AG09309 (cell line): ENCODE results near the gene MUC20.

Experiments used
- DNase-seq: peaks from one replicate; pipeline ENCODE4 v3.0.0-alpha.2; 2010; ENCODE audit warnings: low read depth
- H3K4me3 ChIP-seq: 2 replicates; pipeline ENCODE4 v1.5.1; 2011; ENCODE audit warnings: mild to moderate bottlenecking, low read depth, low read length, moderate library complexity; ENCODE audit not compliant: control insufficient read depth
- TF ChIP-seq, protein P1 (sequence below): IDR thresholded peaks from 2 replicates; pipeline ENCODE4 v1.5.1; 2011; ENCODE audit warnings: mild to moderate bottlenecking, low read depth, low read length, inconsistent platforms; ENCODE audit not compliant: insufficient read depth, control insufficient read depth; ENCODE audit errors: missing control alignments

The MUC20 gene

DNA sequence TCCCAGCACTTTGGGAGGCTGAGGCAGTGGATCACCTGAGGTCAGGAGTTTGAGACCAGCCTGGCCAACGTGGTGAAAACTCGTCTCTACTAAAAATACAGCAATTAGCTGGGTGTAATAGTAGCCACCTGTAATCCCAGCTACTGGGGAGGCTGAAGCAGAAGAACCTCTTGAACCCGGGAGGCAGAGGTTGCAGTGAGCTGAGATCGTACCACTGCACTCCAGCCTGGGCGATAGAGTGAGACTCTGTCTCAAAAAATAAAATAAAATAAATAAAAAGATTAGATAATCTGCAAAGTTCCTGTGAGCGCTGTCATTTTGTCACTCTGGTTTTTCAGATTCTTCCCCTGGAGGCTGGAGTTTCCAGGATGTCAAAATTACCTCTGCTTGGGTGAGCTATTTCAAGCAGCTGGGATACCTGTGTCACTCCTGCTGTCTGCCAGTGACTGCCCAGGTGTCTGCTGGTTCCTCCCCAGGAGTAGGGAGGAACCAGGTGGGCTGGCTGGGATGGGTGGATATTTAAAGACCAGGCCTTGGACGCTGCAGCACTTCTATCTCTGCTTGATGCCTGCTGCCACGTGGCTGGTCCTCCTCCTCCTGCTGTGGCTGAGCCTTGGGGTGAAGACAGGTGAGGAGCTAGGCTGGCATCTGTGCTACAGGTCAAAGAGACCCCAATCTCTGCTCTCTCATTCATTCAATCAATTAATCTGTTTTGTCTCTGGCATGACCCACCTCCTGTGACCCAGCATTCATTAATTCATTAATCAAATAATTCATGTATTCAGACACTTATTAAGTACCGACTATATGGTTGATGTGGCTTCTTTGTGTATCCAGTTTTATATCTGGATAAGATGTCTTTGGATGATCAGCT lies 19.5 kb upstream of the MUC20 start:
- H3K4me3 ChIP-seq = no peak overlapping the region
- DNase-seq = no peak
- TF ChIP-seq, protein P1, sequence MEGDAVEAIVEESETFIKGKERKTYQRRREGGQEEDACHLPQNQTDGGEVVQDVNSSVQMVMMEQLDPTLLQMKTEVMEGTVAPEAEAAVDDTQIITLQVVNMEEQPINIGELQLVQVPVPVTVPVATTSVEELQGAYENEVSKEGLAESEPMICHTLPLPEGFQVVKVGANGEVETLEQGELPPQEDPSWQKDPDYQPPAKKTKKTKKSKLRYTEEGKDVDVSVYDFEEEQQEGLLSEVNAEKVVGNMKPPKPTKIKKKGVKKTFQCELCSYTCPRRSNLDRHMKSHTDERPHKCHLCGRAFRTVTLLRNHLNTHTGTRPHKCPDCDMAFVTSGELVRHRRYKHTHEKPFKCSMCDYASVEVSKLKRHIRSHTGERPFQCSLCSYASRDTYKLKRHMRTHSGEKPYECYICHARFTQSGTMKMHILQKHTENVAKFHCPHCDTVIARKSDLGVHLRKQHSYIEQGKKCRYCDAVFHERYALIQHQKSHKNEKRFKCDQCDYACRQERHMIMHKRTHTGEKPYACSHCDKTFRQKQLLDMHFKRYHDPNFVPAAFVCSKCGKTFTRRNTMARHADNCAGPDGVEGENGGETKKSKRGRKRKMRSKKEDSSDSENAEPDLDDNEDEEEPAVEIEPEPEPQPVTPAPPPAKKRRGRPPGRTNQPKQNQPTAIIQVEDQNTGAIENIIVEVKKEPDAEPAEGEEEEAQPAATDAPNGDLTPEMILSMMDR = no peak

DNA sequence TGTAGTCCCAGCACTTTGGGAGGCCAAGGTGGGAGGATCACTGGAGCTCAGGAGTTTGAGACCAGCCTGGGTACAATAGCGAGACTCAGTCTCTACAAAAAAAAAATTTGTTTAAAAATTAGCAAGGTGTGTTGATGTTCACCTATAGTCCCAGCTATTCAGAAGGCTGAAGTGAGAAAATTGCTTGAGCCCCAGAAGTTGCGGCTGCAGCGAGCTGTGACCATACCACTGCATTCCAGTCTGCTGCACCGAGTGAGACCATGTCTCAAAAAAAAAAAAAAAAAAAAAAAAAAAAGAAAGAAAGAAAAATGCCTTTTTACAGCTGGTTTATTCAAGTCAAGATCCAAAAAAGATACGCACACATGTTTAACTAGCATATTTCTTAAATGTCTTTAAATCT lies 17.0 kb upstream of the MUC20 start:
- DNase-seq = no peak
- H3K4me3 ChIP-seq = no peak overlapping the region
- TF ChIP-seq, protein P1 = no peak

DNA sequence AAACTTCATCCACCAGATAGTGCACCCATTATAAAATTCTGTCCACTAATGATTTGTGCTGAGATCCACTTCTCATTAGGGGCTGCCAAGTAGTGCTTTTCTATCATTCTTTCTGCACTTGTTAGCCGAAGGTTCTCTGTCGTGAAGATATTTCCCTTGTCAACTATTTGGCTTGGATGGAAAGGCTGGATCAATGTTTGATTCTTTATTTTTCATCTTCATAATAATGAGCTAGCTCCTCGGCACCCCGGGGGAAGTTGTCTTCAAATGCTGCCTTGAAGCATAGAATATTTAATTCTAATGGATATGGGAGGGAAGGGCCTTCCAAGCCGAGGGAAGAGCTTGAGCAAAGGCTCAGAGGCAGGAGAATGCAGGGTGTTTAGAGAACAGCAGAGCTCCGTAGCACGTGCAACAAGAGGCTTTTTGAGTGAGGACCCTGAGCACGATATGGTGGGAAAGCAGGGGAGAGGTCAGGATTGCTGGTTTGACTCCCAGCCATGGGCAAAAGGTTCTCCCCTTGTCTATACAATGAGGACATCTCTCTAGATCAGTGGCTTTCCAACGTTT lies 16.3 kb upstream of the MUC20 start:
- no peak for DNase-seq
- H3K4me3 ChIP-seq = no peak overlapping the region
- TF ChIP-seq, protein P1 = no peak

DNA sequence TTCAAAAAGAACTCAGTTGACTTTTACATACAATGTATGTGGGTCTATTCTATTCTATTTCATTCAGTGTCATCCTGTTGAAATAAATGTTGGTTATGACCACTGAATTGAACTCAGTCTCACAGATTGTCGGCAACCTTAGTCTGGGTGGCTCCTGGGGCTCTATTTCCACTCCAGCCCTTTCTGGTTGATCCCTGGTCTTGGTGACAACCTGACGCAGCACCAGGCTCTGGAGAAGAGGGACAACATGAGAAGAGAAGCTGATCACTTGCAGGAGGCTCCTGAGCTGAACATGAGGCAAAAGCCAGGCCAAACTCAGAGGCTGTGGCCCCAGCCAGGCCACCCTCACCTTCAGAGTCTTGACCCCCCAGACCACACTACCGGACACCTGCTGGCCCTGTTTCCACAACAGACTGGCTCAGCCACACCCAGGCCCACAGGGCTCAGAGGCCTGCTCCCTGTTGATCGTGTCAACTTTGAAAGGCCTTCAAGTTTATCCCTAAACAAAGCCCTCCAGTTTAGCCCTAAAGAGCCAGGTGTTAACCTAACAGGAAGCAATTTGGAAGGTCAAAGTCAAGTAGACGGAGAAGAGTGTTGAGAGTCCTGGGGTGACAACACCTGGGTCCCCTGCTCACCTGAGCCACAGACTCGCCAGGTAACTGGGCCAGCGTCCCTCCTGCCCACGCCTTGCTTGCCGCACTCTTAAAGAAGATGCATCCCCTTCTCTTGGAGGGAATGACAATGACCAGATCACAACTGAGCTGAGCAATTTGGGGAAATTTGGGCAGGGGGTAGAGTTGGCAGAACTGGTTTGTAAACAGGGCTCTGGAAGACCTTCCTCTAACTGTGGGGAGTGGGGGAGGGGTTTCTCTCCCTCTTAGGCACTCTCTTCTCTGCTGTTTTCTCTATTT lies 15.4 kb upstream of the MUC20 start:
- TF ChIP-seq, protein P1 = no peak
- DNase-seq = no peak
- no peak overlapping the region for H3K4me3 ChIP-seq

DNA sequence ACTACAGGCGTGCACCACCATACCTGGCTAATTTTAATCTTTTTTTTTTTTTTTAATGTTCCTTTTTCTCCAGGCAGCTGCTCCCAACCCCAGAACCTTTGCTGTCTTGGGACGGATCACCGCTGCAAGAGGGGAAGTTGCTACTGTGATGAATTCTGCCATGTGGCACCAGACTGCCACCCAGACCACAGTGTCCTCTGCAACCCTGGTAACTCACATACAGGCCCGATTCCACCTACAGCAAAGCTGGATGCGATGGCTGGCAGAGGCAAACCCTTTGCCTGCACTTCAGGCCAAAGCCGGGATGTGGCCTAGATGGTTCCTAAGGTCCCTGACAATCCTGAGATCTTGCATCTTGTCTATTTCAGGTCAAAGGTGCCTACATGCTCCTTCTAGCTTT lies 12.7 kb upstream of the MUC20 start:
- H3K4me3 ChIP-seq = no peak overlapping the region
- TF ChIP-seq, protein P1 = no peak
- no peak for DNase-seq

DNA sequence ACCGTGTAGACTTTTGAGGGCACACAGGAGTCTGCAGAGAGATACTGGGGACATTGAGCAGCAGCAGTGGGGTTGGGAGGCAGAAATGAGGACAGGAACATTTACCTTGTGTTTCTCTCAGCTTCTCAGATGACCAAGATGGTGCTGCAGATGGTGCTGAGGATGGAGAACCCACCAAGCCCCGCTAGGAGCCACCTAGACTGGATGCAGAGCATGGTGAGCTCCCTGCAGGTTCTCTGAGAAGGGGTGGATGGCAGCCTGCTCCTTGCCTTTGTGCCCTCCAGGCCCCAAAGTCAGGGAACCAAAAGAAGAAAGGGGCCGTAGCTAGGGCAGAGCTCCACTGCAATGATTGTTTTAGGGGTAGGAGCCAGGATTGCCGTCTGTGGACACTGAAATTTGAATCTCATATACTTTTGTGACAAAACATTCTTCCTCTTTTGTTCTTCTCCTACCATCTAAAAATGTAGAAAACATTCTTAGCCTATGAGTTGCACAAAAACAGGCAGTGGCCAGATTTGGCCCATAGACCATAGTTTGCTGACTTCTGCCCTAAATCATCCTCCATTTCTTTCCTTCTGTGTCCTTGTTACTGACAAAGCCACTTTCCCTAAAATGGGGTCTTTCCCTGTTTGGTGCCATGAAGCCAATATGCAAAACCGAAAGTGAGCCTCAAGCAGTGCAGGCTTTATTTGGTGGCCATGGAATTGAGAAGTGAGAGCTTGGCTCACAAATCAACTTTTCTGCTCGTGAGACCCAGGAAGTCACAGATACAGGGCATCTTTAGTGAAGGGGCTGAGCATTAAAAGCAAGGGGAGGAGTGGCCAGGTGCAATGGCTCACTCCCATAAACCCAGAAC lies 11.9 kb upstream of the MUC20 start:
- TF ChIP-seq, protein P1 = no peak
- no peak overlapping the region for H3K4me3 ChIP-seq
- no peak for DNase-seq
